ENCODE data around the gene GCHFR. TPM values are rescaled to one million over a fixed set of nuclear protein-coding genes. Genes with fewer than 3 reads are reported as not detected.

GCHFR gene
- total RNA-seq, 1 donor from 2014 or later: 4.6 TPM

GRCh38 chr15:40767838-40768500 lies 4.1 kb downstream of the GCHFR start:
- peaks cover 15% of the 10 kb centered on the region for H3K27me3 Mint-ChIP-seq (ENCODE audit: unreplicated experiment)
- no peak overlapping the region for H3K4me3 Mint-ChIP-seq (ENCODE audit: unreplicated experiment)

DNA sequence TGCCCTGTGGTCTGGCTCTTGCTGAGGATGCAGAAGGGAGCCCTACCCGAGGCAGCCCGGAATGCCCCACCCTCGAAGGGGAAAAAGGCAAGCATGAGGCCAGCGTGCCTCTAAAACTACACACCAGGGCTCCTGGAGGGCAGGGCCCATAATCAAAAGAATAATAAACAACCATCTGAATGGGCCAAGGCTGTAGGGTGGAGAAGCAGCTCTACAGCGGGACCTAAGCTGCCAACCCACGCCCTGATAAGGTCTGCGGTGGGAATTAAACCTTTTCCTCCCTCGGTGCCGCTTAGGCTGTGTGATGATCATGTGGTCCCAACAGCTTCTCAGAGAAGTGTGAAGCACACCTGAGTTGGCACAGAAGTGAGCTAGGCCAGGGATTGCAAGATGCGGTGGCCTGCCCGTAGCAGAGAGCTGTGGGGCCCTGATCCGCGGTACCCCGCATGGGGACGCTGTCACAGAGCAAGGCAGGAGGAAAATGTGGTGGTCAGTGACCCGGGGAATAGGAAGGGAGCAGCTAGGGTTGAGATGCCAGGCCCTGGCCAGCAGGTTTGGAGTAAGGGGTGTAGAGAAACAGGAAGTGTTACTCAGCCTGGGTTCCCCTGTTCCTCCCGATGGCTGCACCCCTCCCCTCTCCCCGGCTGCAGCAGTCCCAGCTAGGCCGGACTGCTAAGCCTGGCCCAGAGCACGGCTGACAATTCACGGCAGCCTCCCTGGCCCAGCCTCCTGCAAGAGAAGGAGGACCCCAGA lies 4.8 kb downstream of the GCHFR start:
- peaks cover 14% of the 10 kb centered on the region for H3K27me3 Mint-ChIP-seq (ENCODE audit: unreplicated experiment)
- no peak overlapping the region for H3K4me3 Mint-ChIP-seq (ENCODE audit: unreplicated experiment)
- H3K4me1 Mint-ChIP-seq (ENCODE audit: unreplicated experiment): peaks cover 6% of the 10 kb centered on the region
- TF ChIP-seq CTCF (IDR thresholded peaks at IDR 0.05; ENCODE audit: unreplicated experiment): no peak
- no peaks in the 10 kb centered on the region for H3K9me3 Mint-ChIP-seq (ENCODE audit: unreplicated experiment)
- H3K36me3 Mint-ChIP-seq (ENCODE audit: low read depth, unreplicated experiment): peaks cover 9% of the 10 kb centered on the region
- DNase-seq (ENCODE audit: low spot score): no peak
- no peak overlapping the region for H3K27ac Mint-ChIP-seq (ENCODE audit: unreplicated experiment)

More at GRCh38 chr15:40767838-40768500, 4.1 kb downstream of the GCHFR start:
- Mint-ChIP-seq H3K36me3 (ENCODE audit: low read depth, unreplicated experiment) (peaks cover 11% of the 10 kb centered on the region), H3K4me1 (ENCODE audit: unreplicated experiment) (peaks cover 8% of the 10 kb centered on the region), H3K27ac (ENCODE audit: unreplicated experiment) (no peak overlapping the region), H3K9me3 (ENCODE audit: unreplicated experiment) (no peaks in the 10 kb centered on the region)
- DNase-seq (ENCODE audit: low spot score): no peak
- no peak for TF ChIP-seq CTCF (IDR thresholded peaks at IDR 0.05; ENCODE audit: unreplicated experiment)

- H3K9me3 Mint-ChIP-seq (ENCODE audit: unreplicated experiment): no peaks in the 10 kb centered on the region
- no peak for DNase-seq (ENCODE audit: low spot score)
- TF ChIP-seq CTCF (IDR thresholded peaks at IDR 0.05; ENCODE audit: unreplicated experiment): no peak
- H3K36me3 Mint-ChIP-seq (ENCODE audit: low read depth, unreplicated experiment): peaks cover 13% of the 10 kb centered on the region
- H3K4me1 Mint-ChIP-seq (ENCODE audit: unreplicated experiment): peaks cover 6% of the 10 kb centered on the region
- no peak within 1 kb of the TSS for H3K27ac Mint-ChIP-seq (ENCODE audit: unreplicated experiment)
- peaks cover 14% of the 10 kb centered on the region for H3K27me3 Mint-ChIP-seq (ENCODE audit: unreplicated experiment)
- H3K4me3 Mint-ChIP-seq (ENCODE audit: unreplicated experiment): peak within 1 kb of the TSS; percentile 51
These were observed 5.6 kb downstream of the GCHFR start, which contains the start of gene C15orf62 for GRCh38 chr15:40769274-40770146. Gene C15orf62, plus strand, starts transcription at chr15:40769980. Its CDS starts 516 bp downstream, at chr15:40770496.

DNA sequence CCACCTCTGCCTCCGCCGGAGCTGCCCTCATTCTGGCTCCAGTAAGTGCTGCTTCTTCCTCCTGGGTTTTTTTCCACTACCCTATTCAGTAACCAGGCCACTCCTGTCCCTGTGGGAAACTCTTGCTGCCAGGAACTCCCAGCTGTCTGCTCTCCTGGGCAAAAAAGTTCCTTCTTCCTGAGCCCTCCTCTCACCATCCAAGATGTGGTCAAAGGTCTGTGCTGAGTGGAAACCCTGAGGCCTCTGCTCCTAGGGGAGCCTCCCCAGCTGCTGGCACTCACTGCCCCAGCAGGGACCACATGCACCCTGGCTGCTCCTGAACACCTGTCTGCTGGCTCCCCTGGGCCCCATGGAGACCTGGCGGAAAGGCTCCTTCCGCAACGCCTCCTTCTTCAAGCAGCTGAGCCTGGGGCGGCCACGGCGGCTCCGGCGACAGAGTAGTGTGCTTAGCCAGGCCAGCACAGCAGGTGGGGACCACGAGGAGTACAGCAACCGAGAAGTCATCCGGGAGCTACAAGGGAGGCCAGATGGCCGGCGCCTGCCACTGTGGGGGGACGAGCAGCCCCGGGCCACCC lies 6.4 kb downstream of the GCHFR start:
- Mint-ChIP-seq H3K4me3 (ENCODE audit: unreplicated experiment) (peak overlapping the region; percentile 51), H3K4me1 (ENCODE audit: unreplicated experiment) (peaks cover 1% of the 10 kb centered on the region), H3K36me3 (ENCODE audit: low read depth, unreplicated experiment) (peaks cover 19% of the 10 kb centered on the region), H3K27ac (ENCODE audit: unreplicated experiment) (no peak overlapping the region), H3K27me3 (ENCODE audit: unreplicated experiment) (peaks cover 12% of the 10 kb centered on the region), H3K9me3 (ENCODE audit: unreplicated experiment) (no peaks in the 10 kb centered on the region)
- DNase-seq (ENCODE audit: low spot score): no peak
- no peak for TF ChIP-seq CTCF (IDR thresholded peaks at IDR 0.05; ENCODE audit: unreplicated experiment)
